SH-SY5Y (cell line): ENCODE results near the gene FAM83D.

Experiments used
- GATA2 ChIP-seq: IDR thresholded peaks from 2 replicates; pipeline ENCODE4 v1.6.1; 2011; ENCODE audit warnings: mild to moderate bottlenecking, low read depth, low read length
- GATA3 ChIP-seq: IDR thresholded peaks from 2 replicates; pipeline ENCODE4 v1.6.1; 2011; ENCODE audit warnings: low read depth, mild to moderate bottlenecking, low read length, moderate library complexity

- TF ChIP-seq GATA3, result no peak
- no peak for TF ChIP-seq GATA2
Observed at GRCh38 chr20:38917657-38918056, 8.6 kb upstream of the FAM83D start.
